ENCODE results near the gene MLIP. TPM values are rescaled to one million over a fixed set of nuclear protein-coding genes. Genes with fewer than 3 reads are reported as not detected.

Gene MLIP
- total and polyA plus RNA-seq, 2 experiments from 2014 or later: not detected

DNA sequence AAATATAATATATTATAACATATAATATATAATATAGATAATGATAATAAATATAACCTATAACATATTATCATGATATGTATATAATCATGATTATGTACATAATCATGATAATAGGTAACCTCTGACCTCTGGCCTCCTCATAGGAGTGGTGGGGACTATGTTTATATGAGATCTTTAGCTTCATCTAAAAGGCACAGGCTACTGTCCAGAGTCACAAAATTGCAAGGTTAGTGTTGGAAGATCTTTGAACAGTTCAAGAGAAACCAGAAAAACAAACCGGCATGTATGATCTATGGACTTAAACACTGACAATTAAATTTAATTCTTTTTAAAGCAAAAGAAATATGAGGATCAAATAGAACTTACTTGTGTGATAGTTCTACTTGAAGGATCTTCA, 141.3 kb downstream of the MLIP start:
- TF ChIP-seq, protein P1, sequence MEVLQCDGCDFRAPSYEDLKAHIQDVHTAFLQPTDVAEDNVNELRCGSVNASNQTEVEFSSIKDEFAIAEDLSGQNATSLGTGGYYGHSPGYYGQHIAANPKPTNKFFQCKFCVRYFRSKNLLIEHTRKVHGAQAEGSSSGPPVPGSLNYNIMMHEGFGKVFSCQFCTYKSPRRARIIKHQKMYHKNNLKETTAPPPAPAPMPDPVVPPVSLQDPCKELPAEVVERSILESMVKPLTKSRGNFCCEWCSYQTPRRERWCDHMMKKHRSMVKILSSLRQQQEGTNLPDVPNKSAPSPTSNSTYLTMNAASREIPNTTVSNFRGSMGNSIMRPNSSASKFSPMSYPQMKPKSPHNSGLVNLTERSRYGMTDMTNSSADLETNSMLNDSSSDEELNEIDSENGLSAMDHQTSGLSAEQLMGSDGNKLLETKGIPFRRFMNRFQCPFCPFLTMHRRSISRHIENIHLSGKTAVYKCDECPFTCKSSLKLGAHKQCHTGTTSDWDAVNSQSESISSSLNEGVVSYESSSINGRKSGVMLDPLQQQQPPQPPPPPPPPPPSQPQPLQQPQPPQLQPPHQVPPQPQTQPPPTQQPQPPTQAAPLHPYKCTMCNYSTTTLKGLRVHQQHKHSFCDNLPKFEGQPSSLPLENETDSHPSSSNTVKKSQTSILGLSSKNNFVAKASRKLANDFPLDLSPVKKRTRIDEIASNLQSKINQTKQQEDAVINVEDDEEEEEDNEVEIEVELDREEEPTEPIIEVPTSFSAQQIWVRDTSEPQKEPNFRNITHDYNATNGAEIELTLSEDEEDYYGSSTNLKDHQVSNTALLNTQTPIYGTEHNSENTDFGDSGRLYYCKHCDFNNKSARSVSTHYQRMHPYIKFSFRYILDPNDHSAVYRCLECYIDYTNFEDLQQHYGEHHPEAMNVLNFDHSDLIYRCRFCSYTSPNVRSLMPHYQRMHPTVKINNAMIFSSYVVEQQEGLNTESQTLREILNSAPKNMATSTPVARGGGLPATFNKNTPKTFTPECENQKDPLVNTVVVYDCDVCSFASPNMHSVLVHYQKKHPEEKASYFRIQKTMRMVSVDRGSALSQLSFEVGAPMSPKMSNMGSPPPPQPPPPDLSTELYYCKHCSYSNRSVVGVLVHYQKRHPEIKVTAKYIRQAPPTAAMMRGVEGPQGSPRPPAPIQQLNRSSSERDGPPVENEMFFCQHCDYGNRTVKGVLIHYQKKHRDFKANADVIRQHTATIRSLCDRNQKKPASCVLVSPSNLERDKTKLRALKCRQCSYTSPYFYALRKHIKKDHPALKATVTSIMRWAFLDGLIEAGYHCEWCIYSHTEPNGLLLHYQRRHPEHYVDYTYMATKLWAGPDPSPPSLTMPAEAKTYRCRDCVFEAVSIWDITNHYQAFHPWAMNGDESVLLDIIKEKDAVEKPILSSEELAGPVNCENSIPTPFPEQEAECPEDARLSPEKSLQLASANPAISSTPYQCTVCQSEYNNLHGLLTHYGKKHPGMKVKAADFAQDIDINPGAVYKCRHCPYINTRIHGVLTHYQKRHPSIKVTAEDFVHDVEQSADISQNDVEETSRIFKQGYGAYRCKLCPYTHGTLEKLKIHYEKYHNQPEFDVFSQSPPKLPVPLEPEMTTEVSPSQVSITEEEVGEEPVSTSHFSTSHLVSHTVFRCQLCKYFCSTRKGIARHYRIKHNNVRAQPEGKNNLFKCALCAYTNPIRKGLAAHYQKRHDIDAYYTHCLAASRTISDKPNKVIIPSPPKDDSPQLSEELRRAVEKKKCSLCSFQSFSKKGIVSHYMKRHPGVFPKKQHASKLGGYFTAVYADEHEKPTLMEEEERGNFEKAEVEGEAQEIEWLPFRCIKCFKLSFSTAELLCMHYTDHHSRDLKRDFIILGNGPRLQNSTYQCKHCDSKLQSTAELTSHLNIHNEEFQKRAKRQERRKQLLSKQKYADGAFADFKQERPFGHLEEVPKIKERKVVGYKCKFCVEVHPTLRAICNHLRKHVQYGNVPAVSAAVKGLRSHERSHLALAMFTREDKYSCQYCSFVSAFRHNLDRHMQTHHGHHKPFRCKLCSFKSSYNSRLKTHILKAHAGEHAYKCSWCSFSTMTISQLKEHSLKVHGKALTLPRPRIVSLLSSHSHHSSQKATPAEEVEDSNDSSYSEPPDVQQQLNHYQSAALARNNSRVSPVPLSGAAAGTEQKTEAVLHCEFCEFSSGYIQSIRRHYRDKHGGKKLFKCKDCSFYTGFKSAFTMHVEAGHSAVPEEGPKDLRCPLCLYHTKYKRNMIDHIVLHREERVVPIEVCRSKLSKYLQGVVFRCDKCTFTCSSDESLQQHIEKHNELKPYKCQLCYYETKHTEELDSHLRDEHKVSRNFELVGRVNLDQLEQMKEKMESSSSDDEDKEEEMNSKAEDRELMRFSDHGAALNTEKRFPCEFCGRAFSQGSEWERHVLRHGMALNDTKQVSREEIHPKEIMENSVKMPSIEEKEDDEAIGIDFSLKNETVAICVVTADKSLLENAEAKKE (CRISPR knock-in tag; IDR thresholded peaks at IDR 0.05): no peak
- TF ChIP-seq POLR2AphosphoS5 (IDR thresholded peaks at IDR 0.05; ENCODE audit: low read depth): no peak
- no peak for TF ChIP-seq ZNF114 (CRISPR knock-in tag; IDR thresholded peaks at IDR 0.05)
- TF ChIP-seq NANOG (IDR thresholded peaks at IDR 0.05; ENCODE audit: borderline replicate concordance): no peak
- TF ChIP-seq, protein P2, sequence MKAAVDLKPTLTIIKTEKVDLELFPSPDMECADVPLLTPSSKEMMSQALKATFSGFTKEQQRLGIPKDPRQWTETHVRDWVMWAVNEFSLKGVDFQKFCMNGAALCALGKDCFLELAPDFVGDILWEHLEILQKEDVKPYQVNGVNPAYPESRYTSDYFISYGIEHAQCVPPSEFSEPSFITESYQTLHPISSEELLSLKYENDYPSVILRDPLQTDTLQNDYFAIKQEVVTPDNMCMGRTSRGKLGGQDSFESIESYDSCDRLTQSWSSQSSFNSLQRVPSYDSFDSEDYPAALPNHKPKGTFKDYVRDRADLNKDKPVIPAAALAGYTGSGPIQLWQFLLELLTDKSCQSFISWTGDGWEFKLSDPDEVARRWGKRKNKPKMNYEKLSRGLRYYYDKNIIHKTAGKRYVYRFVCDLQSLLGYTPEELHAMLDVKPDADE (IDR thresholded peaks at IDR 0.05): no peak
- TF ChIP-seq EZH2 (IDR thresholded peaks at IDR 0.05; ENCODE audit: low read depth, unreplicated experiment): no peak
- no peak for TF ChIP-seq STAT1 (IDR thresholded peaks at IDR 0.05; ENCODE audit: unreplicated experiment)
- TF ChIP-seq, protein P3, sequence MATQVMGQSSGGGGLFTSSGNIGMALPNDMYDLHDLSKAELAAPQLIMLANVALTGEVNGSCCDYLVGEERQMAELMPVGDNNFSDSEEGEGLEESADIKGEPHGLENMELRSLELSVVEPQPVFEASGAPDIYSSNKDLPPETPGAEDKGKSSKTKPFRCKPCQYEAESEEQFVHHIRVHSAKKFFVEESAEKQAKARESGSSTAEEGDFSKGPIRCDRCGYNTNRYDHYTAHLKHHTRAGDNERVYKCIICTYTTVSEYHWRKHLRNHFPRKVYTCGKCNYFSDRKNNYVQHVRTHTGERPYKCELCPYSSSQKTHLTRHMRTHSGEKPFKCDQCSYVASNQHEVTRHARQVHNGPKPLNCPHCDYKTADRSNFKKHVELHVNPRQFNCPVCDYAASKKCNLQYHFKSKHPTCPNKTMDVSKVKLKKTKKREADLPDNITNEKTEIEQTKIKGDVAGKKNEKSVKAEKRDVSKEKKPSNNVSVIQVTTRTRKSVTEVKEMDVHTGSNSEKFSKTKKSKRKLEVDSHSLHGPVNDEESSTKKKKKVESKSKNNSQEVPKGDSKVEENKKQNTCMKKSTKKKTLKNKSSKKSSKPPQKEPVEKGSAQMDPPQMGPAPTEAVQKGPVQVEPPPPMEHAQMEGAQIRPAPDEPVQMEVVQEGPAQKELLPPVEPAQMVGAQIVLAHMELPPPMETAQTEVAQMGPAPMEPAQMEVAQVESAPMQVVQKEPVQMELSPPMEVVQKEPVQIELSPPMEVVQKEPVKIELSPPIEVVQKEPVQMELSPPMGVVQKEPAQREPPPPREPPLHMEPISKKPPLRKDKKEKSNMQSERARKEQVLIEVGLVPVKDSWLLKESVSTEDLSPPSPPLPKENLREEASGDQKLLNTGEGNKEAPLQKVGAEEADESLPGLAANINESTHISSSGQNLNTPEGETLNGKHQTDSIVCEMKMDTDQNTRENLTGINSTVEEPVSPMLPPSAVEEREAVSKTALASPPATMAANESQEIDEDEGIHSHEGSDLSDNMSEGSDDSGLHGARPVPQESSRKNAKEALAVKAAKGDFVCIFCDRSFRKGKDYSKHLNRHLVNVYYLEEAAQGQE (IDR thresholded peaks at IDR 0.05; ENCODE audit: unreplicated experiment): no peak
- TF ChIP-seq EZH2phosphoT487 (IDR thresholded peaks at IDR 0.05; ENCODE audit: unreplicated experiment): no peak
- no peaks in the 10 kb centered on the region for H3K27me3 Mint-ChIP-seq (ENCODE audit: insufficient read depth, low read depth, poor library complexity)
- H3K4me1 ChIP-seq (ENCODE audit: insufficient read depth): no peaks in the 10 kb centered on the region
- no peak overlapping the region for H3K4me3 Mint-ChIP-seq
- no peaks in the 10 kb centered on the region for H3K36me3 Mint-ChIP-seq (ENCODE audit: low read depth)
- ATAC-seq (no peak), DNase-seq (ENCODE audit: low spot score) (no peak)
- H3K9me2 ChIP-seq (ENCODE audit: insufficient read depth): no peaks in the 10 kb centered on the region
- no peaks in the 10 kb centered on the region for H3F3A ChIP-seq (replicated peaks; ENCODE audit: low read depth)
- no peak overlapping the region for H3K4me3 ChIP-seq
- no peaks in the 10 kb centered on the region for H3K36me3 ChIP-seq (ENCODE audit: insufficient read depth)
- H3K27ac ChIP-seq (ENCODE audit: low read depth): no peak overlapping the region
- no peaks in the 10 kb centered on the region for H3K27me3 ChIP-seq (ENCODE audit: insufficient read depth)
- no peaks in the 10 kb centered on the region for H4K20me1 ChIP-seq (replicated peaks; ENCODE audit: insufficient read depth)
- H2AFZ ChIP-seq: no peak overlapping the region
- no peaks in the 10 kb centered on the region for H3K79me2 ChIP-seq (replicated peaks; ENCODE audit: insufficient read depth)
- H3K4me2 ChIP-seq: no peak overlapping the region
- H3K4me1 Mint-ChIP-seq: peaks cover 4% of the 10 kb centered on the region; the same call in 1 of the 3 replicates
- H3K9me3 Mint-ChIP-seq: no peaks in the 10 kb centered on the region
- no peak overlapping the region for H3K27ac Mint-ChIP-seq
